GM12878 (cell line): ENCODE measurements around the gene INAFM1. TPM values are rescaled to one million over a fixed set of nuclear protein-coding genes. Genes with fewer than 3 reads are reported as not detected.
A peak's percentile ranks its signal among the peaks of the same experiment; 100 is the strongest.

Experiments
- ATAC-seq: fragments of 200-7000 bp; cut with Tn5 transposase; 3 replicates; pipeline ENCODE4 v1.9.1; 2020; ENCODE audit warnings: mild to moderate bottlenecking, moderate library complexity
- BruUV-seq: library from RNA; stranded (reverse); fragments of 400-500 nt; replicated peaks from 2 replicates; lab custom pipeline; 2021; lab: Mats Ljungman, UMichigan
- CTCF ChIA-PET: fragments of 300-600 bp; sonication (Branson Sonifier 250); formaldehyde crosslinking; extraction: SDS; loops from one replicate; lab custom pipeline; 2021; ENCODE audit warnings: inconsistent platforms; lab: Yijun Ruan, JAX
- POLR2A ChIA-PET: fragments of 350-600 bp; formaldehyde crosslinking; extraction: SDS; loops from one replicate; lab custom pipeline; 2021; ENCODE audit warnings: inconsistent platforms; lab: Charles Lee
- RAD21 ChIA-PET: fragments of 300-600 bp; sonication (Branson Sonifier 250); formaldehyde crosslinking; loops from one replicate; lab custom pipeline; 2023; ENCODE audit warnings: antibody characterized with exemption; ENCODE audit not compliant: unreplicated experiment; lab: Charles Lee
- SMC1A ChIA-PET: fragments of 300-600 bp; sonication (Branson Sonifier 250); formaldehyde crosslinking; loops from one replicate; lab custom pipeline; 2023; ENCODE audit not compliant: unreplicated experiment, uncharacterized antibody; lab: Charles Lee
- DNase-seq: peaks from one replicate; pipeline ENCODE4 v3.0.0-alpha.2; 2011; ENCODE audit warnings: low read depth, low spot score
- FAIRE-seq: peaks from 3 replicates; lab custom pipeline; 2011; peaks lifted over from hg19 to GRCh38; lab: Jason Lieb, UNC
- H2AFZ ChIP-seq: 2 replicates; pipeline ENCODE4 v1.6.0; 2011; ENCODE audit warnings: low read depth, low read length, control low read depth; ENCODE audit not compliant: control insufficient read depth
- H3K27ac ChIP-seq: 2 replicates; pipeline ENCODE4 v1.5.1; 2011; ENCODE audit warnings: control low read depth; ENCODE audit not compliant: control insufficient read depth, insufficient read depth
- H3K27me3 ChIP-seq, 2 experiments: replicated peaks in 1 of 2; 2 replicates each; pipeline versions ENCODE4 v1.6.0 to v1.6.1; 2011; ENCODE audit warnings: low read length in 1 of 2; ENCODE audit not compliant: control insufficient read depth in 2 of 2, insufficient read depth in 2 of 2
- H3K36me3 ChIP-seq, 2 experiments: 2 replicates each; pipeline ENCODE4 v1.5.1; 2011; ENCODE audit warnings: low read length in 1 of 2; ENCODE audit not compliant: control insufficient read depth in 2 of 2, insufficient read depth in 2 of 2
- H3K4me1 ChIP-seq: 2 replicates; pipeline ENCODE4 v1.6.1; 2011; ENCODE audit warnings: mild to moderate bottlenecking, low read length, moderate library complexity, mixed read lengths; ENCODE audit not compliant: control insufficient read depth, insufficient read depth
- H3K4me2 ChIP-seq: 2 replicates; pipeline ENCODE4 v1.6.0; 2011; ENCODE audit warnings: control low read depth; ENCODE audit not compliant: control insufficient read depth, insufficient read depth
- H3K4me3 ChIP-seq: fragments of 200-600 bp; sonication (generic); 2 replicates; pipeline ENCODE4 v1.5.1; 2016
- H3K79me2 ChIP-seq: 2 replicates; pipeline ENCODE4 v1.6.0; 2011; ENCODE audit warnings: low read length; ENCODE audit not compliant: control insufficient read depth, insufficient read depth
- H3K9ac ChIP-seq: 2 replicates; pipeline ENCODE4 v1.8.0; 2011; ENCODE audit warnings: low read length, control low read depth, mixed read lengths; ENCODE audit not compliant: control insufficient read depth, insufficient read depth
- H3K9me3 ChIP-seq: replicated peaks from 3 replicates; pipeline ENCODE4 v1.5.1; 2011; ENCODE audit warnings: mild to moderate bottlenecking, low read length; ENCODE audit not compliant: control insufficient read depth, insufficient read depth
- H4K20me1 ChIP-seq: 2 replicates; pipeline ENCODE4 v1.6.0; 2011; ENCODE audit not compliant: control insufficient read depth, insufficient read depth
- BACH1 ChIP-seq: fragments of 450-650 bp; IDR thresholded peaks from 2 replicates; pipeline ENCODE4 v1.6.1; 2017; ENCODE audit warnings: mild to moderate bottlenecking, borderline replicate concordance
- BHLHE40 ChIP-seq, 2 experiments: fragments of 450-650 bp in 1 of 2; IDR thresholded peaks; 2 replicates each; pipeline ENCODE4 v1.6.1; 2011 to 2017; ENCODE audit warnings: low read depth in 2 of 2, borderline replicate concordance in 1 of 2, improper control_type of control experiment in 1 of 2, low read length in 1 of 2, mild to moderate bottlenecking in 1 of 2
- BMI1 ChIP-seq: fragments of 450-650 bp; IDR thresholded peaks from 2 replicates; pipeline ENCODE4 v1.6.1; 2016; ENCODE audit warnings: mild to moderate bottlenecking, moderate library complexity, borderline replicate concordance
- CEBPZ ChIP-seq: fragments of 150-350 bp; IDR thresholded peaks from 2 replicates; pipeline ENCODE4 v1.6.1; 2016; ENCODE audit warnings: low read depth, low read length
- CHD1 ChIP-seq: IDR thresholded peaks from 2 replicates; pipeline ENCODE4 v1.6.1; 2012; ENCODE audit warnings: low read depth, low read length, improper control_type of control experiment
- EED ChIP-seq: sonication (generic); IDR thresholded peaks from 2 replicates; pipeline ENCODE4 v1.6.1; 2016; ENCODE audit warnings: antibody characterized with exemption, low read depth
- FOXM1 ChIP-seq: IDR thresholded peaks from 2 replicates; pipeline ENCODE4 v1.6.1; 2012; ENCODE audit warnings: low read depth, mild to moderate bottlenecking, inconsistent platforms, low read length, moderate library complexity
- HCFC1 ChIP-seq: fragments of 150-350 bp; IDR thresholded peaks from 2 replicates; pipeline ENCODE4 v1.6.1; 2014; ENCODE audit warnings: low read length
- HDGF ChIP-seq: fragments of 450-650 bp; IDR thresholded peaks from 2 replicates; pipeline ENCODE4 v1.6.1; 2016; ENCODE audit warnings: antibody characterized with exemption
- IKZF1 ChIP-seq: fragments of 450-650 bp; conservative IDR thresholded peaks from 2 replicates; pipeline ENCODE4 v1.6.1; 2017; ENCODE audit warnings: antibody characterized with exemption, mild to moderate bottlenecking
- NFIC ChIP-seq: IDR thresholded peaks from 2 replicates; pipeline ENCODE4 v1.6.1; 2012; ENCODE audit warnings: low read depth, mild to moderate bottlenecking, inconsistent platforms, low read length, moderate library complexity
- NFXL1 ChIP-seq: fragments of 450-650 bp; IDR thresholded peaks from 2 replicates; pipeline ENCODE4 v1.6.1; 2017; ENCODE audit warnings: antibody characterized with exemption, mild to moderate bottlenecking, borderline replicate concordance
- RAD21 ChIP-seq: IDR thresholded peaks from 2 replicates; pipeline ENCODE4 v1.6.1; 2011; ENCODE audit warnings: mild to moderate bottlenecking, low read depth, low read length, moderate library complexity; ENCODE audit not compliant: insufficient read depth
- TARDBP ChIP-seq: IDR thresholded peaks from 2 replicates; pipeline ENCODE4 v1.6.1; 2016; ENCODE audit warnings: borderline replicate concordance
- TCF7 ChIP-seq: IDR thresholded peaks from 2 replicates; pipeline ENCODE4 v1.6.1; 2014; ENCODE audit warnings: antibody characterized with exemption, borderline replicate concordance
- ZNF217 ChIP-seq: fragments of 450-650 bp; IDR thresholded peaks from 2 replicates; pipeline ENCODE4 v1.6.1; 2017; ENCODE audit warnings: antibody characterized with exemption, mild to moderate bottlenecking
- WGBS: methylation state at CpG from one replicate; pipeline ENCODE4 v1.1.6; 2016; ENCODE audit warnings: low lambda C conversion rate; ENCODE audit not compliant: insufficient replicate concordance, insufficient coverage; ENCODE audit errors: missing lambda C conversion rate; 5-methylcytosine and 5-hydroxymethylcytosine counted together
- in situ Hi-C: fragments of 300-500 bp; cut with MboI; formaldehyde crosslinking; loops from 9 replicates; pipeline ENCODE4 v1.14.3; 2018; ENCODE audit warnings: mixed read lengths
- intact Hi-C: fragments of 100-400 bp; cut with micrococcal nuclease; formaldehyde crosslinking; loops from one replicate; pipeline ENCODE4 v1.14.2; 2022; ENCODE audit not compliant: unreplicated experiment
- polyA plus RNA-seq, 11 experiments: library from polyadenylated mRNA; depleted of rRNA in 4 of 11; unstranded in 6 of 11; stranded (reverse) in 5 of 11; fragments of >200 nt; fragmentation: Nextera tagmentation in 4 of 11; fragmentation: Illumina TruSeq in 1 of 11; extraction: Ambion mirVana in 4 of 11; extraction: Trizol in 1 of 11; gene quantifications; 1 replicate in 1 of 11; 2 replicates in 10 of 11; pipeline versions ENCODE4 v1.2.1 to v1.2.3, GENCODE V29; 2011 to 2016; ENCODE audit warnings: inconsistent platforms in 2 of 11, missing spikeins in 2 of 11, low read depth in 1 of 11
- total RNA-seq, 4 experiments: library from RNA; depleted of rRNA in 3 of 4; stranded (reverse); fragments of >200 nt in 3 of 4; fragmentation: Illumina TruSeq in 1 of 4; extraction: Trizol in 1 of 4; gene quantifications; 2 replicates each; pipeline versions ENCODE4 v1.2.1 to v1.2.3, GENCODE V29; 2013 to 2021
- TF ChIP-seq, protein P1 (sequence below): fragments of 450-650 bp; IDR thresholded peaks from 2 replicates; pipeline ENCODE4 v1.6.1; 2017; ENCODE audit warnings: mild to moderate bottlenecking

Gene INAFM1
- total and polyA plus RNA-seq, 10 of the 15 experiments (the other 5 are each of a cell fraction or from before 2014, with no cell fraction given): 0.57 to 6.8 (median 1.1) TPM; not detected in 1

DNA sequence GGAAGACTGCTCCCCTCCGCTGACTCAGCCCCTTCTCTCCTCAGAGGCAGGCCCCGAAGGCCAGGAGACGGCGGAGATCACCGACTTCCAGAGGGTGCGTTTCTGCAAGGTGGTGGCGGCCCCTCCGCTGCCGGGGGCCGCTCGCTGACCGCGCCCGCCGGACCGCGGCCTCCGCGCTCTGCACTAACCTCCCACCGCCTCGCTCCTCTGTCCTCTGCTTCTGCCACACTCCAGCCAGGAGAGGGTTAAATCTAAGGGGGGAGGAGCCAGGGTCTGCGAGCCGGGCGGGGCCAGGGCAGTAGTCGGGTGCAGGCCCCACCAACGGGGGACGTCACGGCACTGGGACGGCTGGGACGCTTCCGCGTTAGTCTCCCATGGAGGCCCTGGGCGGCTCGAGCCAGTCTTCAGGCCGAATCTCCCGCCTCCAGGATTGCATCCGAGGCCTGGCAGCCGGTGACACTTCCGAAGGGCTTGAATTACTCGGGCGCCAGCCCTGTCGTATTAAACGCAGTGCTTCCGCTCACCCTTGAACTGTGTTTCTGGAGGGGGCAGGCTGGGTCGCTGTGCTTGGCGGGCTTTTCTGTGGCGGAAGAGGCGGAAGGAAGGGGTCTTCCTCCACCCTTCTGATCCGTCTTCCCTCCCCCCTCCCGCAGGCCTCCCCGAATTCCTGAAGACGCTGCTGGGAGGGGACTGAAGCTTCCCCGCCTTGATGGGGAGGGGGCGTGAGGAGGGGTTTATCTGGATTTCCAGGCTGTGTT, 1.2 kb upstream of the INAFM1 start:
- H3K27me3 ChIP-seq: no peaks in the 10 kb centered on the region
- H3K27ac ChIP-seq: peak overlapping the region; percentile 99
- peaks cover 10% of the 10 kb centered on the region for H3K4me1 ChIP-seq
- H4K20me1 ChIP-seq: peaks cover 4% of the 10 kb centered on the region; the same call in 1 of the 2 replicates
- intact Hi-C loops: loop anchor here (1.0 to 2.0 kb wide), 2 partner anchors 11 to 17 kb away; partner anchors contain the start of gene CCDC9
- H3K9ac ChIP-seq: peak overlapping the region; percentile 99
- ChIA-PET CTCF (interaction anchor here (0.5 to 4.0 kb wide), 7 partner anchors 11 to 76 kb away, joined by 3 to 28 read pairs (median 4); partner anchors contain the start of genes CCDC9 and DHX34), RAD21 (interaction anchor here (0.6 to 2.4 kb wide), 11 partner anchors 11 to 245 kb away, joined by 3 to 39 read pairs (median 5); partner anchors contain the start of genes CCDC9 and DHX34), SMC1A (interaction anchor here (1.0 to 2.1 kb wide), 5 partner anchors 11 to 118 kb away, joined by 3 to 9 read pairs (median 5); partner anchors contain the start of gene CCDC9), POLR2A (interaction anchor here (0.6 to 3.6 kb wide), 14 partner anchors 11 to 503 kb away, joined by 3 to 39 read pairs (median 5); partner anchors contain the start of genes CCDC9 and DHX34)
- H3K79me2 ChIP-seq: no peaks in the 10 kb centered on the region; the same call in 1 of the 2 replicates
- peaks cover 0 to 1% of the 10 kb centered on the region in 2 experiments; a peak in 2 of 4 replicates for H3K36me3 ChIP-seq
- ATAC-seq (peak; percentile 89), DNase-seq (no peak), FAIRE-seq (peak; percentile 78)
- 2% methylated on average over 50 of the region's 54 CpGs for WGBS
- in situ Hi-C loops: no loop called here
- peak overlapping the region; percentile 69 for H2AFZ ChIP-seq
- H3K4me2 ChIP-seq: peak overlapping the region; percentile 98
- no peaks in the 10 kb centered on the region for H3K9me3 ChIP-seq
- TSS peak; percentile 87 for BruUV-seq
- H3K4me3 ChIP-seq: peak overlapping the region; percentile 86
- no peak for TF ChIP-seq CEBPZ
- TF ChIP-seq BACH1: no peak; the same call in 1 of the 2 replicates
- TF ChIP-seq RAD21: no peak
- peak; percentile 12; the same call in 1 of the 2 replicates for TF ChIP-seq HCFC1
- TF ChIP-seq TCF7: no peak
- no peak for TF ChIP-seq EED
- peak; percentile 68 for TF ChIP-seq IKZF1
- peak; percentile 46; the same call in 1 of the 2 replicates for TF ChIP-seq TARDBP
- TF ChIP-seq, protein P1, sequence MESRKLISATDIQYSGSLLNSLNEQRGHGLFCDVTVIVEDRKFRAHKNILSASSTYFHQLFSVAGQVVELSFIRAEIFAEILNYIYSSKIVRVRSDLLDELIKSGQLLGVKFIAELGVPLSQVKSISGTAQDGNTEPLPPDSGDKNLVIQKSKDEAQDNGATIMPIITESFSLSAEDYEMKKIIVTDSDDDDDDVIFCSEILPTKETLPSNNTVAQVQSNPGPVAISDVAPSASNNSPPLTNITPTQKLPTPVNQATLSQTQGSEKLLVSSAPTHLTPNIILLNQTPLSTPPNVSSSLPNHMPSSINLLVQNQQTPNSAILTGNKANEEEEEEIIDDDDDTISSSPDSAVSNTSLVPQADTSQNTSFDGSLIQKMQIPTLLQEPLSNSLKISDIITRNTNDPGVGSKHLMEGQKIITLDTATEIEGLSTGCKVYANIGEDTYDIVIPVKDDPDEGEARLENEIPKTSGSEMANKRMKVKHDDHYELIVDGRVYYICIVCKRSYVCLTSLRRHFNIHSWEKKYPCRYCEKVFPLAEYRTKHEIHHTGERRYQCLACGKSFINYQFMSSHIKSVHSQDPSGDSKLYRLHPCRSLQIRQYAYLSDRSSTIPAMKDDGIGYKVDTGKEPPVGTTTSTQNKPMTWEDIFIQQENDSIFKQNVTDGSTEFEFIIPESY: no peak
- TF ChIP-seq CHD1: no peak
- 0 out of 2 replicates have a peak, but pooled peaks have one; percentile 46 for TF ChIP-seq HDGF
- TF ChIP-seq FOXM1: no peak
- peak; percentile 81 to 88 for TF ChIP-seq BHLHE40 (IDR thresholded peaks at IDR 0.05; ENCODE audit: borderline replicate concordance in 1 of 2, low read depth in 2 of 2, low read length in 1 of 2)
- no peak for TF ChIP-seq NFXL1
- TF ChIP-seq NFIC: no peak
- TF ChIP-seq BMI1: no peak
- peak; percentile 13; the same call in 1 of the 2 replicates for TF ChIP-seq ZNF217
